Measurements from ENCODE around the gene CD82. TPM values are rescaled to one million over a fixed set of nuclear protein-coding genes. Genes with fewer than 3 reads are reported as not detected.

The CD82 gene
- total RNA-seq, 1 experiment from 2014 or later = 8.2 TPM

GRCh38 chr11:44632466-44633123 is 67.1 kb downstream of the CD82 start:
- no peak for TF ChIP-seq EZH2 (IDR thresholded peaks at IDR 0.05; ENCODE audit: borderline replicate concordance, low read depth, low read length, poor library complexity, severe bottlenecking)
- TF ChIP-seq CTCF (conservative IDR thresholded peaks at IDR 0.05; ENCODE audit: low read depth, low read length) = peak; percentile 62
- BruUV-seq (replicated peaks) = no TSS peak
- ChIA-PET POLR2A (ENCODE audit: low non-redundant PET) (no interaction called here), CTCF (interaction anchor here (0.6 to 0.7 kb wide), 2 partner anchors 12 to 279 kb away, joined by 3 to 6 read pairs; no protein-coding TSS in a partner anchor)
- intact Hi-C loops (cut with micrococcal nuclease; ENCODE audit: unreplicated experiment) = no loop called here
- DNase-seq (ENCODE audit: low spot score) = peak; percentile 68
- Histone ChIP-seq H3K9me3 (ENCODE audit: low read depth, low read length, poor library complexity, severe bottlenecking) (no peaks in the 10 kb centered on the region), H3K36me3 (ENCODE audit: insufficient read depth, low read length, poor library complexity, severe bottlenecking) (no peaks in the 10 kb centered on the region), H3K27me3 (replicated peaks; ENCODE audit: insufficient read depth, low read depth, low read length, poor library complexity) (no peaks in the 10 kb centered on the region), H3K4me1 (ENCODE audit: insufficient read depth, low read length, poor library complexity, severe bottlenecking) (peaks cover 9% of the 10 kb centered on the region), H3K27ac (ENCODE audit: low read depth, low read length, poor library complexity, severe bottlenecking) (no peak overlapping the region), H3K4me3 (ENCODE audit: low read depth, low read length, poor library complexity, severe bottlenecking) (no peak overlapping the region)

GRCh38 chr11:44633641-44634040 is 68.2 kb downstream of the CD82 start:
- no peaks in the 10 kb centered on the region for H3K36me3 ChIP-seq (ENCODE audit: insufficient read depth, low read length, poor library complexity, severe bottlenecking)
- H3K4me3 ChIP-seq (ENCODE audit: low read depth, low read length, poor library complexity, severe bottlenecking) = no peak overlapping the region
- intact Hi-C loops (cut with micrococcal nuclease; ENCODE audit: unreplicated experiment) = no loop called here
- ChIA-PET POLR2A (ENCODE audit: low non-redundant PET) (no interaction called here), CTCF (no interaction called here)
- H3K27ac ChIP-seq (ENCODE audit: low read depth, low read length, poor library complexity, severe bottlenecking) = no peak overlapping the region
- no peaks in the 10 kb centered on the region for H3K9me3 ChIP-seq (ENCODE audit: low read depth, low read length, poor library complexity, severe bottlenecking)
- no TSS peak for BruUV-seq (replicated peaks)
- H3K27me3 ChIP-seq (replicated peaks; ENCODE audit: insufficient read depth, low read depth, low read length, poor library complexity) = peaks cover 4% of the 10 kb centered on the region
- no peak for DNase-seq (ENCODE audit: low spot score)
- TF ChIP-seq EZH2 (IDR thresholded peaks at IDR 0.05; ENCODE audit: borderline replicate concordance, low read depth, low read length, poor library complexity, severe bottlenecking) = no peak
- peak; percentile 49 for TF ChIP-seq CTCF (conservative IDR thresholded peaks at IDR 0.05; ENCODE audit: low read depth, low read length)
- peaks cover 9% of the 10 kb centered on the region for H3K4me1 ChIP-seq (ENCODE audit: insufficient read depth, low read length, poor library complexity, severe bottlenecking)

DNA sequence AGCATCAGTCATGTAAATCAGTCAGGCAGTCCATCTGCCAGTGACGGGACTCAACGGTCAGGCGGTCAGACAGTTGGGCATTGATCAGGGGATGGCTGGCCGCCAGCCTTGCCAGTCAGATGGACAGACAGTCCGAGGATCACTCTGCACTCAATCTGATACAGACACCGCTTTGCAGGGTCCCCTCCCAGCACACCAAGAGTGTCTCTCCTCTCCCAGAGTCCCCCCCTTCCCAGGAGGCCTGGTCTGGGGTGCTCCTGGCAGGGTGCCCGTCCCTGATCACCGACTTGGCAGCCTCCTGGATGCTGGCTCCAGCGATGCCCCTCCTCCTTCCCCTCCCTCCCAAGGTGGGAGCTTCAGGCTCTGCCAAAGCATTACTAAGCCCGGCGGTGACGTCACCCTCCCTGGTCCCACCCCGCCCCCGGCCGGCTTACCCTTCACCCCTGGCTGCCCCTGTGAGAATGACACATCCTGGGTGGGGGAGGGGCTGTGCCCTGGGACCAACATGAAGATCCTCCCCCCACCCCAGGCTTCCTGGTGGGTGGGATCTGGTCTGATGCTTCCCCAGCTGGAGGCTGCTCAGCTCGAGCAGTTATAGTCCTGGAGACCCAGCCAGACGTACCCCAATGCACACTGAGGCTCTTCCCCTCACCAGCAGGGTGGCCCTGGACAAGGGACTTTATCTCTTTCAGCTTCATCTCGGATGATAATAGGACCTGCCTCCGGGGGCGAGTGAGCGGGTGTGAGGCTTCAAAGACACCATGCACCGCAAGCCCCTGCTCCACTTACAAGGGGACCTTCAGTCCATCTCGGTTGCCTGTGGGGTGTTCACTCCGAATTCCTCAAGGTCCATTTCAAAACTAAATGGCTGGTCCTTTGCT is 69.2 kb downstream of the CD82 start:
- Histone ChIP-seq H3K27me3 (replicated peaks; ENCODE audit: insufficient read depth, low read depth, low read length, poor library complexity) (peaks cover 5% of the 10 kb centered on the region), H3K4me1 (ENCODE audit: insufficient read depth, low read length, poor library complexity, severe bottlenecking) (peaks cover 9% of the 10 kb centered on the region), H3K27ac (ENCODE audit: low read depth, low read length, poor library complexity, severe bottlenecking) (no peak overlapping the region), H3K9me3 (ENCODE audit: low read depth, low read length, poor library complexity, severe bottlenecking) (no peaks in the 10 kb centered on the region), H3K36me3 (ENCODE audit: insufficient read depth, low read length, poor library complexity, severe bottlenecking) (no peaks in the 10 kb centered on the region), H3K4me3 (ENCODE audit: low read depth, low read length, poor library complexity, severe bottlenecking) (no peak overlapping the region)
- DNase-seq (ENCODE audit: low spot score) = peak; percentile 69
- CTCF ChIA-PET = interaction anchor here (0.5 to 1.0 kb wide), 2 partner anchors 277 to 515 kb away, joined by 3 read pairs; no protein-coding TSS in a partner anchor
- POLR2A ChIA-PET (ENCODE audit: low non-redundant PET) = no interaction called here
- BruUV-seq (replicated peaks) = no TSS peak
- TF ChIP-seq CTCF (conservative IDR thresholded peaks at IDR 0.05; ENCODE audit: low read depth, low read length) (no peak), EZH2 (IDR thresholded peaks at IDR 0.05; ENCODE audit: borderline replicate concordance, low read depth, low read length, poor library complexity, severe bottlenecking) (no peak)
- intact Hi-C loops (cut with micrococcal nuclease; ENCODE audit: unreplicated experiment) = no loop called here

Measured in A673 (cell line).